ENCODE results near the gene SERGEF.

SERGEF gene

DNA sequence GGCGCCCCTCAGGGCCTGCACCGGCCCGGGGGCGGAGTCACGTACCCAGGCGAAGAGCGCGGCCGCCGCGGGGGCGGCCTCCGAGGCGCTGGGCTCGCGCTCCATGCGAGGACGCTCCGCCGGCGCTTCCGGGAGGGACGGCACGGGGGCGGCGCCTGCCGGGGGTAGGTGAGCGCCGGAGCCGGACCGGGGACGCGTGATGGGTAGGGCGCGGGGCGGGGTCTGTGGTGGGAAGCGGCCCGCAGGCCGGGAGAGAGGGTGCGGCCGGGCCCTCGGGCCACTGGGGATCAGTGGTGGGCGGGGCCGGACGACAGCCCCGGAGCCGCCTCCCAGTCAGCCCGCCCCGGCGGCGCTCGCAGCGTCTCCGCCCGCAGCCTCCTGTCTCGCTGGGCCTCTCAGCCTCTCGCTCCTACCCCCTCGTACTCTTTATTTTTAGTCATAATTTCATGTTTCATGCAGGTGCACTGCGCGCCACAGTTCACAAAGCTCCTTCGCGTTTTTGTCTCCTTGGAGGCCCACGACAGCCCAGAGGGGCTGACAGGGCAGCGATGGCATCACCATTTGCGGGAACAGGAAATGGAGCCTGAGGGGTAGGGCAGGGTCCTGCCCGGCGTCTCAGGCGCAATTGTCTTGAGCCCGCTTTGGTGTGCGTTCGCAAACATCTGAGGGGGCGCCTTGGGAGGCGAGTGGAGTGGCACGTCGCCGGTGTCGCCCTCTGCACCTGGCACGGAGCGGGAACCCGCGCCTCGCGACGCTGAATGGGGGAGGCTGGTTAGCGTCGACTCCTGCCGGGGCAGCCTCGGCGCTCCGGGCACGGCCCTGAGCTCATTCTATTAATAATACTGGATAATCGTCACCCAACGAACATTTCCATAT, at the start of gene SERGEF:
TSS of gene SERGEF (minus strand) at position 142 of the 876 bp plus-strand sequence. CDS start at position 105, 37 bp downstream.
- in situ Hi-C loops (cut with HindIII; ENCODE audit: low pct_ligation_motif_present, low pct_unique_long_range_greater_than_20kb, low sequenced_read_pairs) = no loop called here
- peak; percentile 91 for DNase-seq

DNA sequence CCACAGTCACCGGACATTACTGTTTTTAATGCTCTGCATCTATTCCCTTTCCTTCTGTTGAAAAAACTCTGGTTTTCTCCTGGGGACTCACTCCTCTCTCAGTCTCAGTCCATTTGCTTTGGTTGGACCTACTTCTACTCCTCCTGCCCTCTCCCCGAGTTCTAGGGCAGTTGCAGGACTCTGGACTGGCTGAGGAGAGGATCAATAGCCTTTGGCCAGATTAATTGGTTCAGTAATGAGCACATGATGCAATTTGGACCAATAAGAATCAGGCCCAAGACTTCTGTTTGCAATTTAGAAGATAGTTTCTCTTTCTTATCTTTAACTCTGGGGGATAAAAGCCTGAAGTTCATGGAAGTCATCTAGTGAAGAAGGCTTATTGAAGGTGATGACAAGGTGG, 48.5 kb upstream of the SERGEF start:
- DNase-seq = no peak
- in situ Hi-C loops (cut with HindIII; ENCODE audit: low pct_ligation_motif_present, low pct_unique_long_range_greater_than_20kb, low sequenced_read_pairs) = no loop called here

GRCh38 chr11:18056561-18057181, 43.8 kb upstream of the SERGEF start:
- no peak for DNase-seq
- in situ Hi-C loops (cut with HindIII; ENCODE audit: low pct_ligation_motif_present, low pct_unique_long_range_greater_than_20kb, low sequenced_read_pairs) = no loop called here

DNA sequence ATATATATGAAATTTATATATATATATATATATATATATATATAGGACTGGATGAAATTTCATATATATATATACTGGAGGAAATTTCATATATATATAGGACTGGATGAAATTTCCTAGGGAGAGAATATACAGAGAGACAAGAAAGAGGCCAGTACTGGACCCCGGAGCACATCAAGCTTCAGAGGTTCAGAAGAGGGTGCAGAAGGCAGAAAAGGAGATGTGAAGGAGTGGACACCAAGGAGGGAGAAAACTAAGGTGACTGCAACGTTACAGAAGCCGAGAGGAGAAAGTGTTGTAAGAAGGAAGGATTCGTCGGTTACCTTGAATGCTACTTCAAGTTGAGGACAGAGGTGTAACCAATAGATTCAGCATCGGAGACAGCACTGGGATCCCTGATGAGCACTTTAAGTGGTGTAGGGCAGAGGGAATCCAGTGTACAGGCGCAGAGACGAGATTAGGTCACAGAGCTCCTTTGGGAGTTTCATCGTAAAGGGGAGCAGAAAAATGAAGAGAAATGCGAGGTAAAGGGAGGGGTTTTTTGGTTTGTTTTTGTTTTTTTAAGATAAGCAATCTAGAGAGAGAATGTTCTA, 41.8 kb upstream of the SERGEF start:
- in situ Hi-C loops (cut with HindIII; ENCODE audit: low pct_ligation_motif_present, low pct_unique_long_range_greater_than_20kb, low sequenced_read_pairs) = no loop called here
- no peak for DNase-seq

GRCh38 chr11:18050848-18051247, 38.0 kb upstream of the SERGEF start:
- in situ Hi-C loops (cut with HindIII; ENCODE audit: low pct_ligation_motif_present, low pct_unique_long_range_greater_than_20kb, low sequenced_read_pairs) = no loop called here
- DNase-seq = no peak

DNA sequence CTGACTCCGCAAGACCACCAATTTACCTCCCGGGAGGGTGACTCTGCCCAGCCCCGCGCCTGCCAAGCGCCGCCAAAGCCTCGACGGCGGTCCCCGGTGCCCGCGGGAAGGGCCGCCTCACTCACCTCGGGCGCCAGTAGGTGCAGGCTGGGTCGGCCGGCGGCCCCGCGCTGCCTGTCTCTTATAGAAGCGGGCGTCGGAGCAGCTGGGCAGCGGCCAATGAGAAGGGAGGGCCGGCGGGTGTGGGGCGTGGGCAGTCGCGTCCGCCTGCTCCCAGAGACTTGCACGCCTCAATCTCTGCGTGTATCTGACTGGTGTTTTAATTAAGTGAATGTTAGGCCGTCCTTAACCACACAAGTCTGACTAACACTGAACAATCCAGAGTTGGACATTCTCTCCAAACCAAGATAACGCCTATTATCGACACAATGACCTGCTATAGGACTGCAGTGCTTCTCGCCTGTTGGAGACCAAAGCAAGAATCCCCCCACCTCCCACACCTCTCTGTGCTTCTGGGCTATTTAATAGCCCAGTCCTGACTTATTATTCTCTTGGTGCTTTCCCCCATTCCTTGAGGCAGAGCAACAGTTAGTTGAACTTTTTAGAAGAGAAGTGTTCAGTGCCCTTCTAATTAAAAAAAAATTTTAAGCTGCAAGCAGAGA, 33.4 kb upstream of the SERGEF start, which contains the start of gene TPH1:
TSS of gene TPH1 (minus strand) at position 154 of the 662 bp plus-strand sequence. CDS start 5,507 bp downstream, outside the sequence.
- in situ Hi-C loops (cut with HindIII; ENCODE audit: low pct_ligation_motif_present, low pct_unique_long_range_greater_than_20kb, low sequenced_read_pairs) = no loop called here
- no peak for DNase-seq

DNA sequence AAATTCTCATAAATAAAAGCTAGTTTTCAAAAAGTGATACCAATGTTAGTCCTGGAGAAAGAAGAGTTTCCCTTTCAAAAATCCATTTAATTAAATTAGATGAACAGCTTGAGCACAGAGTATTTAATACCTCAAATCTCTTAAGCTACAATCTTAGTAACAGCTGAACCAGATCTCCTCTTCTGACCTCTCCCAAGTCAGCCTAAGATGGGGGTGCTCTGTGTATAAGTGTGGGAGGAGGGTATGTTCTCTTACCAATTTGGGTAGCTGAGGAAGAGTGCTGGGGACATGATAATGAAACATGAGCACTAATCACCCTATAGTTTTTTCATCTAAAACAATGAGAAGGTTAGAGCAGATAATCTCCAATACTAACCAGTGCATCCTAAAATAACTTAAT, 23.6 kb upstream of the SERGEF start:
- DNase-seq = no peak
- in situ Hi-C loops (cut with HindIII; ENCODE audit: low pct_ligation_motif_present, low pct_unique_long_range_greater_than_20kb, low sequenced_read_pairs) = no loop called here

DNA sequence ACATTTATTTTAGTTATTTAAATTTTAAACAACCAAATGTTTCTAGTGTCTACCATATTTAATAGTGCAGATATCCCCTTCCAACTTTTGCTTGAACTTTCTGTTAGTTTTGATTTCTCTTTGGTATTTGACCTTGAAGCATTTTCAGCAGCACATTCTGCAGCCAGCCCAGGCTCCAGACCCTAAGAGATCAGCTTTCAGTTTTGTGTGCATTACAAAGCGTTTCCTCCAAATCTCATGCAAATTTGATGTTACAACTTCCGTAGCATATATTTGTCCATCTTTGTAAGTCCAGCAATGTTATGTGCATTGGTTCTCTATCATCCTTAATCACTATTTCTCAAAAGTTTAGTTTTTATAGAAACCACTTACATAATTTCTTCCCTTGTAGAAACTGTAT, 14.6 kb upstream of the SERGEF start:
- in situ Hi-C loops (cut with HindIII; ENCODE audit: low pct_ligation_motif_present, low pct_unique_long_range_greater_than_20kb, low sequenced_read_pairs) = no loop called here
- no peak for DNase-seq

GRCh38 chr11:18022419-18022818, 9.6 kb upstream of the SERGEF start:
- in situ Hi-C loops (cut with HindIII; ENCODE audit: low pct_ligation_motif_present, low pct_unique_long_range_greater_than_20kb, low sequenced_read_pairs) = no loop called here

GRCh38 chr11:18019650-18020049, 6.8 kb upstream of the SERGEF start:
- DNase-seq = no peak
- in situ Hi-C loops (cut with HindIII; ENCODE audit: low pct_ligation_motif_present, low pct_unique_long_range_greater_than_20kb, low sequenced_read_pairs) = no loop called here

More at GRCh38 chr11:18022419-18022818, 9.6 kb upstream of the SERGEF start:
- DNase-seq = no peak

DNA sequence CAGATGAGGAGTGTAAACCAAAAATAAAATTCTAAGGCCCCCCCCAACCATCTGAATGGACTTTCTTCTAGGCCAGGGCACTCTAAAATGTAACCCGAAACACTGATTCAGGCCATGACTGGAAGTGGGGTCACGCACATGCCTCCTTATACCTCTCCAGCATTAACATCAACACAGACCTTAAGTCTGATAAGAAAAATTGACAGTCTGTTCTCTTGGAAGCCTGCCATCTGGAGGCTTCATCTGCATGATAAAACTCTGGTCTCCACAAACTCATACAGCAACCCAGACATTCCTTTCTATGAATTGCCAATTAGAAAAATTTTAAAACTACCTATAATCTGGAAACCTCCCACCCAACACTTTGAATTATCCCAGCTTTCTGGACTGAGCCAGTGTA, 3.9 kb upstream of the SERGEF start:
- DNase-seq = no peak
- in situ Hi-C loops (cut with HindIII; ENCODE audit: low pct_ligation_motif_present, low pct_unique_long_range_greater_than_20kb, low sequenced_read_pairs) = no loop called here

GRCh38 chr11:18014876-18015275, 2.0 kb upstream of the SERGEF start:
- in situ Hi-C loops (cut with HindIII; ENCODE audit: low pct_ligation_motif_present, low pct_unique_long_range_greater_than_20kb, low sequenced_read_pairs) = no loop called here
- DNase-seq = no peak

- no peak for DNase-seq
These were observed 1.1 kb upstream of the SERGEF start for GRCh38 chr11:18013790-18014507.

DNA sequence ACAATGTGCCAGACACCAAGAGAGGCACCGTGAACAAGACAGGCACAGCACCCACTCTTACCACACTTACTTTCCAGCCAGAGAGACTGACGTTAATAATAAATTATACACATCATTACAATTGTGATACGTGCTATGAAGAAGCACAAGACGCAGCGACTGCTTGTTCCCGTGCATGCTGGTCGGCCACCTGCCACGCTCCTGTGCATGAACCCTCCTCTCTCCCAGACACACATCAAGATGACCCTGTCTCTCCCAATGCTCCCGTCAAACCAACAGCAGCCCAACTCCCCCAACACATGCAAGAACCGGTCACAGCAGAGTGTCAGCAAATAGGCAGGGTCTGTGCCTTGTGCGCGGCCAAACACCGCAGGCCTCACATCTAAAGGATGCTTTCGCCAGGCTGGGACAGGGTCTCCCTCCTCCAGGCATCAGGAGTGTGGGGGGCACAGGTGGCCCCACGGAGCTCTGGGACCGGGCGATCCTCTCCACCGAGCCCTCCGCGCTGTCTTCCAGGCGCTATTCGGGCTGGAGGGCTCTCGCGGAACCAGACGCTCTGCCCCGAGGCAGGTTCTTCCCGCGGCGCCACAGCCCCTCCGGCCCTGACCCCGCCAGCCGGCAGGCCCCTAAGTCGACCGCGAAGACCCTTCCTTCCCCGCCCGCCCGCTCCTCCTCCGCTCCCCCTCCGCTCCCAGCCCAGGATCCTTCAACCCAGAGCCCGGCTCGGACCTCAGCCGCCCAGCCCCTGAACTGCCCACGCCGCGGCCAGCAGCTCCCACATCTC, 533 bp downstream of the SERGEF start:
- peak; percentile 5 for DNase-seq
- in situ Hi-C loops (cut with HindIII; ENCODE audit: low pct_ligation_motif_present, low pct_unique_long_range_greater_than_20kb, low sequenced_read_pairs) = no loop called here

More at GRCh38 chr11:18013790-18014507, 1.1 kb upstream of the SERGEF start:
- in situ Hi-C loops (cut with HindIII; ENCODE audit: low pct_ligation_motif_present, low pct_unique_long_range_greater_than_20kb, low sequenced_read_pairs) = no loop called here

DNA sequence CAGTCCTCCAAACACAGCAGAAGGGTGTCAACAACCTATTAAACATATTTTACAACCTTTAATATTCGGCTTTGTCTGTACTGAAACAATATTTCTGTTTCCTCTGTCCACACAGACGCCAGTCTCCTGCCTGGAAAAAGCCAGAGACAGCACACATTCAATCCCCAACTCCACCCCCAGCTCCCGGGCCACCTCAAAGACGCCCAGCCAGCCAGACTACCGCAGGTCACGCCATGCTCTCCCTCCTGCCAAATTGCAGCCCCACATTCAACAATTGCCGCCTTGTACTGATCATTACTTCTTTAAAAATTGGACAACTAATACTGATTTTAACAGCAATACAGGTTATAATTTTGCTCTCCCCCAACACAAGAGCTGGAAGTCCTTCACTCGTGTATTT, 1.2 kb downstream of the SERGEF start:
- in situ Hi-C loops (cut with HindIII; ENCODE audit: low pct_ligation_motif_present, low pct_unique_long_range_greater_than_20kb, low sequenced_read_pairs) = no loop called here
- DNase-seq = no peak

DNA sequence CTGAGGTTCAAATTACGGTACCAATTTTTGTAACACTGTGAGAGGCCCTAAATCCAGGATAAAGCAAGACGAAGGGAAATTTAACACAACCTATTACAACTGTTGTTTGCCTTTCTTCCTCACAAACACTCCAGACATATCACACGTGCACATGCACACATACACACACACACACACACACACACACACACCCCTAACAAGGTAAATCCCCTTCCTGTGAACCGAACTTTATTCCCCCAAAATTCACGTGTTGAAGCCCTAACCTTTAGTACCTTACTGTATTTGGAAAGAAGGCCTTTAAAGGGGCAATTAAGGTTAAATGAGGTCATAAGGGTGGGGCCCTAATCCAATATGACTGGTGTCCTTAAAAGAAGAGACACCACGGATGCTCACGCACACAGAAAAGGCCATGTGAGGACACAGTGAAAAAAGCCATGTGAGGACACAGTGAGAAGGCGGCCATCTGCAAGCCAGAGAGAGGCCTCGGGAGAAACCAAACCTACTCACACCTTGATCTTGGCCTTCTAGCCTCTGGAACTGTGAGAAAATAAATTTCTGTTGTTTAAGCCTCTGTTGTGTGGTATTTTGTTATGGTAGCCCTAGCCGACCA, 1.8 kb downstream of the SERGEF start:
- in situ Hi-C loops (cut with HindIII; ENCODE audit: low pct_ligation_motif_present, low pct_unique_long_range_greater_than_20kb, low sequenced_read_pairs) = no loop called here
- no peak for DNase-seq

DNA sequence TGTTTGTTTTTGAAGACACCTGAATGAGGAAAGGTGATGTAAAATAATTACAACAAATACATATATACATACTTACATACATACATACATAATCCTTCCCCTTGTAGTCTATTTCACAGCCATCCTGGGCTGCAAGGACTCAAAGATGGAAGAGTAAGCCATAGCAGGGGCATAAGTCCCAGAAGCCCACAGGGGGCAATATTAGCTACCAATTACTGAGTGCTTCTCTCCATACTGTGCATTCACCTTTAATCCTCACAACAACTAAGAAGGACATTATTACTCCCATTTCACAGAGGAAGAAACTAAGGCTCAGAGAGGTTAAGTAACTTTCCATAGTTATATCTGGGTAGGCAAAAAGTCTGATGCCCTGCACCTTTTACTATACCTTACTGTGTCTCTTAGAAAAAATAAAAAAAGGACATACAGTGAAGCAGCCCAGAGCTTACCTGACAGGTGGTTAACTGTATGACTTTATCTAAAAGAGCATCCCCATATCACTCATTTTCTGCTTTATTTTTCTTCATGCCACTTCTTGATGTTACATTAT, 2.7 kb downstream of the SERGEF start:
- DNase-seq = no peak
- in situ Hi-C loops (cut with HindIII; ENCODE audit: low pct_ligation_motif_present, low pct_unique_long_range_greater_than_20kb, low sequenced_read_pairs) = no loop called here
